Measurements from ENCODE around the gene CADM2.

- TF ChIP-seq EZH2 (IDR thresholded peaks at IDR 0.05) (no peak), POLR2AphosphoS5 (IDR thresholded peaks at IDR 0.05; ENCODE audit: borderline replicate concordance, low read depth, low read length) (no peak), FOXP2 (optimal IDR thresholded peaks at IDR 0.05; ENCODE audit: control extremely low read depth, extremely low read length, insufficient read depth) (no peak)
Observed at GRCh38 chr3:85877631-85878030, 918.8 kb downstream of the CADM2 start.

All from SK-N-MC (cell line).